GM19455 (cell line): ENCODE measurements around the gene SLCO1C1.
"Not testable (repeated sequence)": the region's sequence is repeated elsewhere in the genome, so short reads cannot be mapped to it uniquely, and the experiment has no call there.

Experiments
- ATAC-seq: cut with Tn5 transposase; IDR thresholded peaks from one replicate; pipeline ENCODE4 v1.9.1; 2021; ENCODE audit not compliant: unreplicated experiment

SLCO1C1 gene

GRCh38 chr12:20695232-20695631, at the start of gene SLCO1C1:
TSS of gene SLCO1C1 (plus strand) at chr12:20695332. CDS start at chr12:20699577, 4,245 bp downstream.
- no peak for ATAC-seq

- ATAC-seq: no peak
These were observed 48.8 kb upstream of the SLCO1C1 start for GRCh38 chr12:20646239-20646827.

- no peak for ATAC-seq
These were observed 41.3 kb upstream of the SLCO1C1 start for GRCh38 chr12:20653871-20654270.

- ATAC-seq: no peak
These were observed 38.5 kb upstream of the SLCO1C1 start for GRCh38 chr12:20656600-20656999.

- ATAC-seq: no peak
These were observed 37.6 kb upstream of the SLCO1C1 start for GRCh38 chr12:20657496-20657895.

- ATAC-seq: no peak
These were observed 13.8 kb upstream of the SLCO1C1 start for GRCh38 chr12:20681334-20681733.

GRCh38 chr12:20696181-20696905, 1.2 kb downstream of the SLCO1C1 start:
- ATAC-seq: no peak

- no peak for ATAC-seq
These were observed 6.0 kb downstream of the SLCO1C1 start for GRCh38 chr12:20701106-20701505.

GRCh38 chr12:20704860-20705259, 9.7 kb downstream of the SLCO1C1 start:
- ATAC-seq: no peak

- ATAC-seq: no peak
These were observed 16.7 kb downstream of the SLCO1C1 start for GRCh38 chr12:20711846-20712245.

- ATAC-seq: no peak
These were observed 20.9 kb downstream of the SLCO1C1 start for GRCh38 chr12:20716037-20716436.

GRCh38 chr12:20716985-20717384, 21.9 kb downstream of the SLCO1C1 start:
- no peak for ATAC-seq

GRCh38 chr12:20718294-20718693, 23.2 kb downstream of the SLCO1C1 start:
- no peak for ATAC-seq

- no peak for ATAC-seq
These were observed 27.0 kb downstream of the SLCO1C1 start for GRCh38 chr12:20722142-20722541.

GRCh38 chr12:20731274-20731673, 36.1 kb downstream of the SLCO1C1 start:
- no peak for ATAC-seq

- ATAC-seq: no peak
These were observed 45.8 kb downstream of the SLCO1C1 start for GRCh38 chr12:20740972-20741371.

- no peak for ATAC-seq
These were observed 53.1 kb downstream of the SLCO1C1 start for GRCh38 chr12:20748198-20748597.

- ATAC-seq: no peak
These were observed 55.9 kb downstream of the SLCO1C1 start for GRCh38 chr12:20751046-20751445.

GRCh38 chr12:20777420-20777819, 82.3 kb downstream of the SLCO1C1 start:
- no peak for ATAC-seq

GRCh38 chr12:20778969-20779368, 83.8 kb downstream of the SLCO1C1 start:
- ATAC-seq: no peak

- ATAC-seq: not testable (repeated sequence)
These were observed 84.8 kb downstream of the SLCO1C1 start for GRCh38 chr12:20779971-20780370.

- not testable (repeated sequence) for ATAC-seq
These were observed 88.7 kb downstream of the SLCO1C1 start for GRCh38 chr12:20783796-20784357.
